ENCODE data around the gene BLMH. TPM values are rescaled to one million over a fixed set of nuclear protein-coding genes. Genes with fewer than 3 reads are reported as not detected.

BLMH gene
- total and polyA plus RNA-seq, 3 experiments from 2014 or later = 28.3 to 68.0 (median 67.1) TPM

DNA sequence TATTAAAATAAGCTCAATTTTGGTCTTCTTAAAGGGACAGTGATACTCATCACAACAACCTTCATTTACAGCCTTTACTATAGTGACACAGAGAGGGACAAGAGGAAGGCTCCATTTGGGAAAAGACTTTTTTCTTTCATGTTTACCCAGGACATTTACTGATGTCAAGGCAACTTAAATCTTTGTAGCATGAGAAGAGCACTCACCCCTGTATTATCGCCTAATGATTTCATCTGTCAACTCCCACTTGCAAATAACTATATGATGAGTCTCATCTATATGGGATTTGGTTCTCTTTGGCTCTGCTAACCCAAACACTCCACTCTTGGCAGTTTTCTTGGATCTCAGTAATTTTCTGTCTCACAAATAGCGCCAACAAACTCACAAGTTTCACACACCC lies 24.1 kb downstream of the BLMH start:
- Histone ChIP-seq H3K36me3 (ENCODE audit: insufficient read depth, low read length) (peaks cover 52% of the 10 kb centered on the region), H3K4me3 (ENCODE audit: low read length) (no peak overlapping the region)

DNA sequence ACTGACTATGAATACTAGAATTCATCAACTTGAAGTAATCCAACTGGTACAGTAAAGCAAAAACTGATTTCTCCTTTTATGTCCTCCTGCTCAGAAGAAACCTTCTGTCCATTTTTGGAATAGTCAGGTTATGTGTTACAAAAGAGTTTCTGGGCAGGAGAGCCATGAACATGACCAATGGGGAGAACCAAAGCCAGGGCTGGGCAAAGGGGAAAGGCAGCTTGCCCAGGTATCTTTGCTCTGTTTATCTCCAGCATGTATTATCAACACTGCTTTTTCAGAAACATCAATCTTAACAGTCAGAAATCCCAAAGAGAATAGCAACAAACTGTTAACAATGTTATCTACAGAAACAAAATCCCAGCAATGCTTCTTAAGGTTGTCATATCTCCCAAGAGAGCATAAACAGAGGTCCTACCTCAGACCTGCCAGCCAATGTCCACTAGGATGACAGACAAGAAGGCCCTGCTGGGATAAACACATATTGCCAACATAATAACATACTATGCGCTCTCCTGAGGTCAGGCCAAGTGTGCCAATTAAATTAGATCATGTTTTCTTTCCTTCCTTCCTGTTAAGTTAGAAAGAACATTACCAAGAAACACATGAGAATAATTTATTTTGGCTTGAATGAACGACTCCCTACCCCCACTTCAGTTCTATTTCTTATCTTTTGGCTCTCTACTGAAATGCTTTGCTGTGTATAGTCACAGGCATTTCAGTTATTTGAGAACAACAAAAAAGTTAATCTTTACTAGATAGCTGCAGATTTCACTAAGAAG lies 28.0 kb downstream of the BLMH start:
- H3K4me1 Mint-ChIP-seq = peaks cover 4 to 14% (median 5%) of the 10 kb centered on the region in 3 donors
- H3K36me3 ChIP-seq (ENCODE audit: insufficient read depth, low read length) = peaks cover 28% of the 10 kb centered on the region
- H3K4me3 Mint-ChIP-seq = no peak overlapping the region
- H3K36me3 Mint-ChIP-seq = peaks cover 18 to 87% (median 48%) of the 10 kb centered on the region in 3 donors
- peak overlapping the region in 2 of 8 donors; percentile 22 to 52 for H3K27ac Mint-ChIP-seq
- H3K4me3 ChIP-seq (ENCODE audit: low read length) = no peak overlapping the region
- no peak overlapping the region for H3K27ac ChIP-seq (ENCODE audit: low read depth, low read length)
- ChIA-PET CTCF (no interaction called here), POLR2A (no interaction called here)
- H3K27me3 Mint-ChIP-seq = no peaks in the 10 kb centered on the region
- no peaks in the 10 kb centered on the region for H3K27me3 ChIP-seq (ENCODE audit: insufficient read depth, low read length, poor library complexity, severe bottlenecking)
- no peaks in the 10 kb centered on the region for H3K9me3 ChIP-seq (ENCODE audit: low read length)
- H3K9me3 Mint-ChIP-seq = no peaks in the 10 kb centered on the region
- DNase-seq = no peak
- H3K4me1 ChIP-seq (ENCODE audit: insufficient read depth, low read length) = no peaks in the 10 kb centered on the region

More for the DNA sequence above, 24.1 kb downstream of the BLMH start:
- H3K27ac ChIP-seq (ENCODE audit: low read depth, low read length) = no peak overlapping the region
- no peaks in the 10 kb centered on the region for H3K4me1 ChIP-seq (ENCODE audit: insufficient read depth, low read length)
- Mint-ChIP-seq H3K27me3 (no peaks in the 10 kb centered on the region), H3K36me3 (peaks cover 10 to 86% (median 39%) of the 10 kb centered on the region in 3 donors), H3K4me1 (no peaks in the 10 kb centered on the region), H3K27ac (peak overlapping the region in 1 of 8 donors; percentile 4), H3K9me3 (no peaks in the 10 kb centered on the region), H3K4me3 (no peak overlapping the region)
- ChIA-PET POLR2A (no interaction called here), CTCF (interaction anchor here (1.3 to 2.3 kb wide), 2 partner anchors 69 to 162 kb away, joined by 5 to 9 read pairs; no protein-coding TSS in a partner anchor)
- no peak for DNase-seq
- H3K27me3 ChIP-seq (ENCODE audit: insufficient read depth, low read length, poor library complexity, severe bottlenecking) = no peaks in the 10 kb centered on the region
- no peaks in the 10 kb centered on the region for H3K9me3 ChIP-seq (ENCODE audit: low read length)

DNA sequence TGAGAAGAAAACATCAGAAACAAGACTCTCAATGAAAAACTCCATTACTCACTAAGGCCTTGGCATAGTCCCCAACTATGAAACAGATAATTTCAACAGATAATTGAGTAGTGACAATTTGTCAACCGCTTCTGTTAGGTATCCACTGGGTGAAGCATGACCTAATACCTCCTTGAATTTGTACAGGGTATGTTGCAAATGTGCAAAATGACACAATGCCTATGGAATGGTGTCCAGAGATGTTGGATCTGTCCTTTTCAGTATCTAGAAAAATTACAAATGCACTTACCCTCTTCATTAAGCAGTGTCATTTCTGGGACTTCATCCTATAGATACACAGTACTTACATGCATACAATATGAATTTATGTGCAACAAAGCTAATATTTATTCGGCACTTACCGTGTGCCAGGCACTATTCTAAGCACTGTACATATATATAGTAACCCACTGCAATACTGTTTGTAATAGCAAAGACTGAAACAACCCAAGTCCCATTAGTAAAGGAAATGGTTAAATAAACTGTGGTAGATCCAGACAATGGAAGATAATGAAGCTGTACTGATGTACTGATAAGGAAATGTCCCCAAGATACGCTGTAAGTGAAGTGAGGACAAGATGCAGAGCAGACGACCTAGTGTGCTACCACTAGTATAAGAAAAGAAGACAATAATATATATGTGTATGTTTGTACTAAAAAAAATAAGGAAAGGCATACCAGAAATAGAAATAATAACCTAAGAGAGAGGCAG lies 34.8 kb downstream of the BLMH start:
- Histone ChIP-seq H3K27ac (ENCODE audit: low read depth, low read length) (no peak overlapping the region), H3K36me3 (ENCODE audit: insufficient read depth, low read length) (peaks cover 7% of the 10 kb centered on the region), H3K27me3 (ENCODE audit: insufficient read depth, low read length, poor library complexity, severe bottlenecking) (no peaks in the 10 kb centered on the region), H3K4me1 (ENCODE audit: insufficient read depth, low read length) (no peaks in the 10 kb centered on the region), H3K9me3 (ENCODE audit: low read length) (no peaks in the 10 kb centered on the region), H3K4me3 (ENCODE audit: low read length) (no peak overlapping the region)
- DNase-seq = no peak
- H3K4me3 Mint-ChIP-seq = no peak overlapping the region
- no peaks in the 10 kb centered on the region for H3K27me3 Mint-ChIP-seq
- peaks cover 6 to 24% (median 7%) of the 10 kb centered on the region in 3 donors for H3K4me1 Mint-ChIP-seq
- CTCF ChIA-PET = interaction anchor here (1.2 kb wide), 1 partner anchor 9 kb away, joined by 3 read pairs; no protein-coding TSS in a partner anchor
- H3K36me3 Mint-ChIP-seq = peaks cover 11 to 84% (median 32%) of the 10 kb centered on the region in 3 donors
- H3K27ac Mint-ChIP-seq = peak overlapping the region in 1 of 8 donors; percentile 50
- POLR2A ChIA-PET = no interaction called here
- no peaks in the 10 kb centered on the region for H3K9me3 Mint-ChIP-seq

DNA sequence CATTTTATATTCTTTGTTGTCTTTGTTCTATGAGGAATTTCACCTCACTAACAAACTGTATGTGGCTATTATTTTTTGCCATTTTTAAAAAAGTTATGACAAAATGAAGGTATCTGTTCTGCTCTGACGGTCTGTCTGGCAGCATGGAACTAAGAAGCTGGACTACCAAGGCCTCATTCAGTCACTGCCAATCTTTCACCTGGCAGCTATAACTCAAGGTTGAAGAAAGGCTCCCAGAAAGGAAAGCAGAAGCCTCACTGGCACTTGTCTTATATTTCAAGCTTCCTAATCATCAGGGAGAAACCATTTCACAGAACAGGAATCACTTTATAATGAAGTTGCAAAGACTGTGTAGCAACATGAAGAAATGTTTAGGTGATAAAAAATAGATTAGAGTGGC lies 37.6 kb downstream of the BLMH start:
- CTCF ChIA-PET = no interaction called here

DNA sequence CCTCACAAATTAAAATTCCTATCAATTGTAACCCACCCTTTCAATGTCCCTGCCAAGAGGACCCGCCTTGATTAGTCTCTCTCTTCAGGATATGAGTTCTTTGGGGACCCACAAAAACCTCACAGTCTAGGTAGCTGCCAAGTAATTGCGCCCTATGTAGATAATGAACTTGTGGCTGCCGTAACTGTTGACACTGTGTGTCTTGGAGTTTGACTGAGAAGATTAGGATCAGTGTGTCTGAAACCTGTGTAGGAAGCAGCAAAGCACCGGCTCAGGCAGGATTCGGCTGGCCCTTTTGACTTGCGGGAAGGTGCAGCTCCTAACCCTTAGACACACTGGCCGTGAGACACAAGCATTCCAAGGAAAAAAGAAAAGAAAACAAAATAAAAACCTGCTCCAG lies 38.4 kb downstream of the BLMH start:
- Histone ChIP-seq H3K27me3 (ENCODE audit: insufficient read depth, low read length, poor library complexity, severe bottlenecking) (no peaks in the 10 kb centered on the region), H3K27ac (ENCODE audit: low read depth, low read length) (no peak overlapping the region), H3K4me1 (ENCODE audit: insufficient read depth, low read length) (no peaks in the 10 kb centered on the region), H3K4me3 (ENCODE audit: low read length) (no peak overlapping the region), H3K9me3 (ENCODE audit: low read length) (no peaks in the 10 kb centered on the region), H3K36me3 (ENCODE audit: insufficient read depth, low read length) (peaks cover 15% of the 10 kb centered on the region)
- peaks cover 0 to 81% (median 23%) of the 10 kb centered on the region in 3 donors for H3K36me3 Mint-ChIP-seq
- POLR2A ChIA-PET = no interaction called here
- H3K9me3 Mint-ChIP-seq = no peaks in the 10 kb centered on the region
- H3K4me3 Mint-ChIP-seq = no peak overlapping the region
- H3K4me1 Mint-ChIP-seq = peaks cover 0 to 6% (median 0%) of the 10 kb centered on the region in 3 donors
- no peaks in the 10 kb centered on the region for H3K27me3 Mint-ChIP-seq
- DNase-seq = no peak
- H3K27ac Mint-ChIP-seq = peak overlapping the region in 2 of 8 donors; percentile 36 to 65
- CTCF ChIA-PET = no interaction called here

More for the DNA sequence above, 37.6 kb downstream of the BLMH start:
- H3K4me1 ChIP-seq (ENCODE audit: insufficient read depth, low read length) = no peaks in the 10 kb centered on the region
- peaks cover 3 to 14% (median 7%) of the 10 kb centered on the region in 3 donors for H3K4me1 Mint-ChIP-seq
- no peak overlapping the region for H3K27ac ChIP-seq (ENCODE audit: low read depth, low read length)
- POLR2A ChIA-PET = no interaction called here
- H3K9me3 ChIP-seq (ENCODE audit: low read length) = no peaks in the 10 kb centered on the region
- peaks cover 12% of the 10 kb centered on the region for H3K36me3 ChIP-seq (ENCODE audit: insufficient read depth, low read length)
- no peak overlapping the region for H3K4me3 ChIP-seq (ENCODE audit: low read length)
- H3K36me3 Mint-ChIP-seq = peaks cover 6 to 81% (median 23%) of the 10 kb centered on the region in 3 donors
- H3K9me3 Mint-ChIP-seq = no peaks in the 10 kb centered on the region
- H3K27me3 ChIP-seq (ENCODE audit: insufficient read depth, low read length, poor library complexity, severe bottlenecking) = no peaks in the 10 kb centered on the region
- no peak overlapping the region for H3K27ac Mint-ChIP-seq
- H3K27me3 Mint-ChIP-seq = no peaks in the 10 kb centered on the region
- DNase-seq = no peak
- no peak overlapping the region for H3K4me3 Mint-ChIP-seq

DNA sequence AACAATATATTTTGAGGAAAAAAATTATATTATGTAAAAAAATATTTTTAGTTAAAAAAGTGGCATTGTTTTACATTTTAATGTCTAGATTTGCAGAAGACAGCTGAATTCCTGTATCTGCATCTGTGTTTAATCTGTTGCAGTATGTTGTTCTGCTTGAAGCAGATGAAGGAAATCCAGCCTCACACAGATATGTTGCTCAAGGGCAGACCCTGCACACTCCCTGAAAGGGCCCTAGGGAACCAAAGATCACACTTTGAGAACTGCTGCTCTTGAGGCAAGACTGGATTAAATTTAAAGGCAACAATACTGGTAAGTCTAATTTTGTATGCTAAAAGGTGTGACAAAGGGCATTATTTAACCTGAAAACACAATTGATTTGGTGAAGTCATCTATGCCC lies 39.8 kb downstream of the BLMH start:
- H3K9me3 Mint-ChIP-seq = no peaks in the 10 kb centered on the region
- no peak overlapping the region for H3K27ac Mint-ChIP-seq
- no peaks in the 10 kb centered on the region for H3K4me1 ChIP-seq (ENCODE audit: insufficient read depth, low read length)
- H3K4me3 ChIP-seq (ENCODE audit: low read length) = no peak overlapping the region
- H3K9me3 ChIP-seq (ENCODE audit: low read length) = no peaks in the 10 kb centered on the region
- peaks cover 0 to 83% (median 33%) of the 10 kb centered on the region in 3 donors for H3K36me3 Mint-ChIP-seq
- H3K27ac ChIP-seq (ENCODE audit: low read depth, low read length) = no peak overlapping the region
- peaks cover 0 to 2% (median 0%) of the 10 kb centered on the region in 3 donors for H3K4me1 Mint-ChIP-seq
- H3K4me3 Mint-ChIP-seq = no peak overlapping the region
- H3K27me3 Mint-ChIP-seq = no peaks in the 10 kb centered on the region
- H3K27me3 ChIP-seq (ENCODE audit: insufficient read depth, low read length, poor library complexity, severe bottlenecking) = no peaks in the 10 kb centered on the region
- H3K36me3 ChIP-seq (ENCODE audit: insufficient read depth, low read length) = peaks cover 18% of the 10 kb centered on the region
- ChIA-PET CTCF (no interaction called here), POLR2A (no interaction called here)
- DNase-seq = no peak

DNA sequence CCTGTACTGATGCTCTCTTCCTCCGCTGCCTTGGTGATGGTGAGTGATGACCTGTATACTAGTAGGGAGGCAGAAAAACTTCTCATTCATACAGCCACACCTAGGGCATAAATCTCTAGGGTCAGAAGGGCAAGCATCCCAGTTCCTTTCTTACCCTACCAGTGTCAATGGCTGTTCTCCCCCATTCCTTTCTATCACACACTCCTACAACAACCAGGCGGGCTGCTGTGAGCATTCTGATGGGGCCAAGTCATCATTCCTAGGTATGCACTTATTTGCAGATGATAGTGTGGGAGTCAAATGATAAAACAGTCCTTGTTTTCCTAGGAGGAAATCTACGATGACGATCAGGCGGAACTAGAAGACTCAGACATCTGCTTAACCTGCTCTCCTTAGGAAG lies 42.3 kb downstream of the BLMH start:
- no peaks in the 10 kb centered on the region for H3K4me1 ChIP-seq (ENCODE audit: insufficient read depth, low read length)
- no peaks in the 10 kb centered on the region for H3K9me3 Mint-ChIP-seq
- ChIA-PET CTCF (no interaction called here), POLR2A (no interaction called here)
- no peak for DNase-seq
- H3K9me3 ChIP-seq (ENCODE audit: low read length) = no peaks in the 10 kb centered on the region
- no peak overlapping the region for H3K4me3 Mint-ChIP-seq
- no peaks in the 10 kb centered on the region for H3K27me3 ChIP-seq (ENCODE audit: insufficient read depth, low read length, poor library complexity, severe bottlenecking)
- H3K4me3 ChIP-seq (ENCODE audit: low read length) = no peak overlapping the region
- no peak overlapping the region for H3K27ac ChIP-seq (ENCODE audit: low read depth, low read length)
- H3K27ac Mint-ChIP-seq = peak overlapping the region in 1 of 8 donors; percentile 5
- no peaks in the 10 kb centered on the region for H3K27me3 Mint-ChIP-seq
- H3K36me3 ChIP-seq (ENCODE audit: insufficient read depth, low read length) = peaks cover 15% of the 10 kb centered on the region
- H3K4me1 Mint-ChIP-seq = peaks cover 0 to 3% (median 0%) of the 10 kb centered on the region in 3 donors
- peaks cover 0 to 73% (median 38%) of the 10 kb centered on the region in 3 donors for H3K36me3 Mint-ChIP-seq

DNA sequence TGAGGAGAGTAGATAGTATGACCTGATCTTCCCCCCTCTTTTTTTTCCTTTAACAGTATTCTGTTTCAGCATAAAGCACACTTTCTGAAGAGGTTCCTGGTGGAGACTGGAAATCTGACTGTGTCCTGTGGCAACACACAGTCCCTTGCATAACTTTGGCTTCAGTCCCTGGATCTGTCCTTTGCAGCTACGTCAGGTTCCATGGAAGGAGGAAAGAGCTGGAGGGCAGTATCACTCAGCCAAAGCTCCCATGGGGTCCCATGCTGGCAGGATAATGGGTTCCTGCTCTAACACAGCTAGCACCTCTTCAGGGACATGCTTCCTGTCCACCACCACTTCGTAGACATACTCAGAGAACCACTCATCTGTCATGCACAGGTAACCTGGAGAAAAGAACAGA lies 43.0 kb downstream of the BLMH start:
- no peak for DNase-seq
- ChIA-PET CTCF (interaction anchor here (1.2 kb wide), 1 partner anchor 9 kb away, joined by 3 read pairs; no protein-coding TSS in a partner anchor), POLR2A (no interaction called here)
- Histone ChIP-seq H3K4me1 (ENCODE audit: insufficient read depth, low read length) (no peaks in the 10 kb centered on the region), H3K36me3 (ENCODE audit: insufficient read depth, low read length) (peaks cover 15% of the 10 kb centered on the region), H3K4me3 (ENCODE audit: low read length) (no peak overlapping the region), H3K9me3 (ENCODE audit: low read length) (no peaks in the 10 kb centered on the region), H3K27me3 (ENCODE audit: insufficient read depth, low read length, poor library complexity, severe bottlenecking) (no peaks in the 10 kb centered on the region), H3K27ac (ENCODE audit: low read depth, low read length) (no peak overlapping the region)
- Mint-ChIP-seq H3K36me3 (peaks cover 0 to 68% (median 38%) of the 10 kb centered on the region in 3 donors), H3K4me3 (no peak overlapping the region), H3K9me3 (no peaks in the 10 kb centered on the region), H3K27me3 (no peaks in the 10 kb centered on the region), H3K27ac (peak overlapping the region in 2 of 8 donors; percentile 15 to 24), H3K4me1 (peaks cover 0 to 3% (median 0%) of the 10 kb centered on the region in 3 donors)
